ENCODE results near the gene GCK. TPM values are rescaled to one million over a fixed set of nuclear protein-coding genes. Genes with fewer than 3 reads are reported as not detected.

Gene GCK
- total RNA-seq, 1 donor from 2014 or later, result not detected

GRCh38 chr7:44148961-44149536, 40.2 kb downstream of the GCK start:
- Mint-ChIP-seq H3K4me3 (ENCODE audit: unreplicated experiment) (no peak overlapping the region), H3K9me3 (ENCODE audit: unreplicated experiment) (no peaks in the 10 kb centered on the region), H3K4me1 (ENCODE audit: unreplicated experiment) (peaks cover 3% of the 10 kb centered on the region), H3K27me3 (ENCODE audit: unreplicated experiment) (peaks cover 4% of the 10 kb centered on the region), H3K27ac (ENCODE audit: unreplicated experiment) (no peak overlapping the region), H3K36me3 (ENCODE audit: unreplicated experiment) (no peaks in the 10 kb centered on the region)
- no peak for DNase-seq (ENCODE audit: extremely low spot score, unreplicated experiment)
- TF ChIP-seq, protein P1, sequence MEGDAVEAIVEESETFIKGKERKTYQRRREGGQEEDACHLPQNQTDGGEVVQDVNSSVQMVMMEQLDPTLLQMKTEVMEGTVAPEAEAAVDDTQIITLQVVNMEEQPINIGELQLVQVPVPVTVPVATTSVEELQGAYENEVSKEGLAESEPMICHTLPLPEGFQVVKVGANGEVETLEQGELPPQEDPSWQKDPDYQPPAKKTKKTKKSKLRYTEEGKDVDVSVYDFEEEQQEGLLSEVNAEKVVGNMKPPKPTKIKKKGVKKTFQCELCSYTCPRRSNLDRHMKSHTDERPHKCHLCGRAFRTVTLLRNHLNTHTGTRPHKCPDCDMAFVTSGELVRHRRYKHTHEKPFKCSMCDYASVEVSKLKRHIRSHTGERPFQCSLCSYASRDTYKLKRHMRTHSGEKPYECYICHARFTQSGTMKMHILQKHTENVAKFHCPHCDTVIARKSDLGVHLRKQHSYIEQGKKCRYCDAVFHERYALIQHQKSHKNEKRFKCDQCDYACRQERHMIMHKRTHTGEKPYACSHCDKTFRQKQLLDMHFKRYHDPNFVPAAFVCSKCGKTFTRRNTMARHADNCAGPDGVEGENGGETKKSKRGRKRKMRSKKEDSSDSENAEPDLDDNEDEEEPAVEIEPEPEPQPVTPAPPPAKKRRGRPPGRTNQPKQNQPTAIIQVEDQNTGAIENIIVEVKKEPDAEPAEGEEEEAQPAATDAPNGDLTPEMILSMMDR (IDR thresholded peaks at IDR 0.05), result no peak

GRCh38 chr7:44148166-44148565, 41.1 kb downstream of the GCK start:
- Mint-ChIP-seq H3K4me3 (ENCODE audit: unreplicated experiment) (no peak overlapping the region), H3K27me3 (ENCODE audit: unreplicated experiment) (peaks cover 6% of the 10 kb centered on the region), H3K9me3 (ENCODE audit: unreplicated experiment) (no peaks in the 10 kb centered on the region), H3K4me1 (ENCODE audit: unreplicated experiment) (peaks cover 3% of the 10 kb centered on the region), H3K27ac (ENCODE audit: unreplicated experiment) (no peak overlapping the region), H3K36me3 (ENCODE audit: unreplicated experiment) (no peaks in the 10 kb centered on the region)
- DNase-seq (ENCODE audit: extremely low spot score, unreplicated experiment), result no peak
- TF ChIP-seq, protein P1 (IDR thresholded peaks at IDR 0.05), result no peak

- no peaks in the 10 kb centered on the region for H3K36me3 Mint-ChIP-seq (ENCODE audit: unreplicated experiment)
Measured at GRCh38 chr7:44147026-44147991, 41.9 kb downstream of the GCK start.

GRCh38 chr7:44145969-44146911, 43.0 kb downstream of the GCK start:
- TF ChIP-seq, protein P1 (IDR thresholded peaks at IDR 0.05), result no peak
- H3K4me3 Mint-ChIP-seq (ENCODE audit: unreplicated experiment), result peak overlapping the region; percentile 53
- H3K27me3 Mint-ChIP-seq (ENCODE audit: unreplicated experiment), result peaks cover 6% of the 10 kb centered on the region
- H3K9me3 Mint-ChIP-seq (ENCODE audit: unreplicated experiment), result no peaks in the 10 kb centered on the region
- no peak overlapping the region for H3K27ac Mint-ChIP-seq (ENCODE audit: unreplicated experiment)
- peaks cover 3% of the 10 kb centered on the region for H3K4me1 Mint-ChIP-seq (ENCODE audit: unreplicated experiment)
- no peak for DNase-seq (ENCODE audit: extremely low spot score, unreplicated experiment)
- H3K36me3 Mint-ChIP-seq (ENCODE audit: unreplicated experiment), result no peaks in the 10 kb centered on the region

More at GRCh38 chr7:44147026-44147991, 41.9 kb downstream of the GCK start:
- H3K9me3 Mint-ChIP-seq (ENCODE audit: unreplicated experiment), result no peaks in the 10 kb centered on the region
- H3K4me1 Mint-ChIP-seq (ENCODE audit: unreplicated experiment), result peaks cover 3% of the 10 kb centered on the region
- TF ChIP-seq, protein P1 (IDR thresholded peaks at IDR 0.05), result no peak
- DNase-seq (ENCODE audit: extremely low spot score, unreplicated experiment), result no peak
- no peak overlapping the region for H3K4me3 Mint-ChIP-seq (ENCODE audit: unreplicated experiment)
- H3K27me3 Mint-ChIP-seq (ENCODE audit: unreplicated experiment), result peaks cover 6% of the 10 kb centered on the region
- no peak overlapping the region for H3K27ac Mint-ChIP-seq (ENCODE audit: unreplicated experiment)
